Measurements from ENCODE around the gene OLFML2B. TPM values are rescaled to one million over a fixed set of nuclear protein-coding genes. Genes with fewer than 3 reads are reported as not detected.

The OLFML2B gene
- total RNA-seq, 1 experiment from 2014 or later: 1.4 TPM

DNA sequence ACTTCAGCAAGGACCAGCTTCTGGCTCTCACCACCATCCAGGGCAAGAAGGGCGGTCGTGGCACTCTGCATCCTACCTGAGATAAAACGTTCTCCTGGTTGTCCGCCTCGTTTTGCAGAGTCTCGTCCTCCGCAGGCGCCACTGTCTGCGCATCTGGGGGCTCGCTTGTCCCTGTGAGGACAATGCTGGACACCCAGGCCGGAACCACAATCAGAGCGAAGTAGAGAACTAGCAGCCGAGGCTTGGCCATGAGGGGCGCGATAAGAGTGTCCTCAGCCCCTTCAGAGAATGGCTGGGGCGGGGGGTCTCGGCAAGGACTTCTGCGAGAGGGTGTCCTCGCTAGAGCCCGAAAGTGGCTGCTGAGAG lies 505 bp downstream of the OLFML2B start:
- Histone ChIP-seq H3T11ph (ENCODE audit: low read length) (no peak overlapping the region), H2BK12ac (ENCODE audit: insufficient read length, low read depth, low read length) (no peak overlapping the region), H2AFZ (ENCODE audit: low read length) (no peak overlapping the region), H2BK15ac (ENCODE audit: low read depth, low read length) (no peak overlapping the region), H3K27ac (ENCODE audit: insufficient read length, low read depth, low read length) (no peak overlapping the region), H4K20me1 (ENCODE audit: control insufficient read depth, insufficient read depth, insufficient read length) (no peaks in the 10 kb centered on the region), H4K5ac (ENCODE audit: insufficient read length, low read depth, low read length) (no peak overlapping the region), H2AK5ac (ENCODE audit: insufficient read length, low read length) (no peak overlapping the region), H4K91ac (ENCODE audit: insufficient read length, low read depth, low read length) (no peak overlapping the region), H2BK20ac (ENCODE audit: low read depth, low read length, poor library complexity, severe bottlenecking) (no peak overlapping the region), H3K23me2 (ENCODE audit: insufficient read length, low read depth, low read length, poor library complexity, severe bottlenecking) (peaks cover 12% of the 10 kb centered on the region), H3K18ac (ENCODE audit: insufficient read length, low read depth, low read length) (no peak overlapping the region), H3K56ac (ENCODE audit: insufficient read length, low read depth, low read length) (no peak overlapping the region), H2BK5ac (ENCODE audit: insufficient read length, low read length) (no peak overlapping the region), H3K79me1 (ENCODE audit: insufficient read depth, low read depth, low read length, poor library complexity, severe bottlenecking) (no peaks in the 10 kb centered on the region), H3K14ac (ENCODE audit: insufficient read depth, low read length) (peak overlapping the region; percentile 74; the same call in 1 of the 2 replicates), H3K4me2 (ENCODE audit: insufficient read depth, insufficient read length, low read length) (peak overlapping the region; percentile 82), H3K9me3 (ENCODE audit: control insufficient read depth, low read depth, low read length) (no peaks in the 10 kb centered on the region), H3K4me1 (ENCODE audit: insufficient read depth, low read length) (no peaks in the 10 kb centered on the region; the same call in 1 of the 2 replicates), H3K4ac (ENCODE audit: low read depth, low read length) (no peak overlapping the region), H3K79me2 (ENCODE audit: insufficient read depth, low read length) (no peaks in the 10 kb centered on the region), H4K8ac (replicated peaks; ENCODE audit: insufficient read length, low read depth, low read length) (no peak overlapping the region), H3K27me3 (ENCODE audit: insufficient read depth, low read length) (peaks cover 11% of the 10 kb centered on the region; the same call in 1 of the 2 replicates), H3K9ac (ENCODE audit: extremely low read depth, insufficient read length, low read length) (no peak overlapping the region), H3K23ac (ENCODE audit: insufficient read length, low read depth, low read length) (no peak overlapping the region), H2BK120ac (ENCODE audit: low read depth, low read length, poor library complexity, severe bottlenecking) (no peak overlapping the region)
- H3K27me3 Mint-ChIP-seq (ENCODE audit: low read depth): peaks cover 68% of the 10 kb centered on the region
- no peaks in the 10 kb centered on the region; a peak in 1 of 7 replicates for H3K36me3 Mint-ChIP-seq (ENCODE audit: insufficient read depth in 1 of 3, low read depth in 3 of 3)
- peak overlapping the region in 1 of 3 experiments; percentile 18; a peak in 1 of 7 replicates for H3K27ac Mint-ChIP-seq
- H3K4me1 Mint-ChIP-seq: peaks cover 24 to 29% of the 10 kb centered on the region in 2 experiments
- TF ChIP-seq, protein P1, sequence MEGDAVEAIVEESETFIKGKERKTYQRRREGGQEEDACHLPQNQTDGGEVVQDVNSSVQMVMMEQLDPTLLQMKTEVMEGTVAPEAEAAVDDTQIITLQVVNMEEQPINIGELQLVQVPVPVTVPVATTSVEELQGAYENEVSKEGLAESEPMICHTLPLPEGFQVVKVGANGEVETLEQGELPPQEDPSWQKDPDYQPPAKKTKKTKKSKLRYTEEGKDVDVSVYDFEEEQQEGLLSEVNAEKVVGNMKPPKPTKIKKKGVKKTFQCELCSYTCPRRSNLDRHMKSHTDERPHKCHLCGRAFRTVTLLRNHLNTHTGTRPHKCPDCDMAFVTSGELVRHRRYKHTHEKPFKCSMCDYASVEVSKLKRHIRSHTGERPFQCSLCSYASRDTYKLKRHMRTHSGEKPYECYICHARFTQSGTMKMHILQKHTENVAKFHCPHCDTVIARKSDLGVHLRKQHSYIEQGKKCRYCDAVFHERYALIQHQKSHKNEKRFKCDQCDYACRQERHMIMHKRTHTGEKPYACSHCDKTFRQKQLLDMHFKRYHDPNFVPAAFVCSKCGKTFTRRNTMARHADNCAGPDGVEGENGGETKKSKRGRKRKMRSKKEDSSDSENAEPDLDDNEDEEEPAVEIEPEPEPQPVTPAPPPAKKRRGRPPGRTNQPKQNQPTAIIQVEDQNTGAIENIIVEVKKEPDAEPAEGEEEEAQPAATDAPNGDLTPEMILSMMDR (conservative IDR thresholded peaks at IDR 0.05): no peak
- H3K4me3 Mint-ChIP-seq: peak overlapping the region; percentile 80 to 92
- no peak for DNase-seq
- no CpG with 5 or more reads among the region's 20 CpGs for WGBS (ENCODE audit: extremely low coverage, insufficient read length, low lambda C conversion rate)
- H3K9me3 Mint-ChIP-seq: no peaks in the 10 kb centered on the region; a peak in 1 of 5 replicates

All from H9 (cell line).